Activated effector memory CD4-positive, alpha-beta T cell treated with anti-CD3 and anti-CD28 coated beads, Interleukin-2, amount 50 U/mL, for 16 hours (primary cell): ENCODE results near the gene SPINDOC.
A peak's percentile ranks its signal among the peaks of the same experiment; 100 is the strongest.
"Not testable (repeated sequence)": the region's sequence is repeated elsewhere in the genome, so short reads cannot be mapped to it uniquely, and the experiment has no call there.

Experiments used
- DNase-seq: peaks from one replicate; pipeline ENCODE4 v3.0.0-alpha.2; 2020

SPINDOC gene

GRCh38 chr11:63858628-63859550 is 45.6 kb downstream of the SPINDOC start:
- no peak for DNase-seq

- no peak for DNase-seq
Observed at GRCh38 chr11:63862923-63863322, 49.7 kb downstream of the SPINDOC start.

- not testable (repeated sequence) for DNase-seq
Observed at GRCh38 chr11:63863620-63864019, 50.4 kb downstream of the SPINDOC start.

GRCh38 chr11:63866211-63866610 is 53.0 kb downstream of the SPINDOC start:
- DNase-seq, result peak; percentile 88

- no peak for DNase-seq
Observed at GRCh38 chr11:63867511-63867910, 54.3 kb downstream of the SPINDOC start.

- no peak for DNase-seq
Observed at GRCh38 chr11:63868399-63869064, 55.3 kb downstream of the SPINDOC start.

- no peak for DNase-seq
Observed at GRCh38 chr11:63869171-63869591, 55.9 kb downstream of the SPINDOC start.

GRCh38 chr11:63869683-63870082 is 56.4 kb downstream of the SPINDOC start:
- peak; percentile 70 for DNase-seq

- no peak for DNase-seq
Observed at GRCh38 chr11:63870351-63871140, 57.3 kb downstream of the SPINDOC start.

- DNase-seq, result peak; percentile 66
Observed at GRCh38 chr11:63871962-63872799, 58.9 kb downstream of the SPINDOC start.

- no peak for DNase-seq
Observed at GRCh38 chr11:63872800-63873197, 59.5 kb downstream of the SPINDOC start.

- DNase-seq, result no peak
Observed at GRCh38 chr11:63873311-63873710, 60.1 kb downstream of the SPINDOC start.

- DNase-seq, result no peak
Observed at GRCh38 chr11:63874511-63874910, 61.3 kb downstream of the SPINDOC start.

- DNase-seq, result no peak
Observed at GRCh38 chr11:63875506-63876065, 62.3 kb downstream of the SPINDOC start.

GRCh38 chr11:63876616-63877015 is 63.4 kb downstream of the SPINDOC start:
- no peak for DNase-seq
